Endothelial cell of umbilical vein (primary cell): ENCODE data around the gene UBE2E1. TPM values are rescaled to one million over a fixed set of nuclear protein-coding genes. Genes with fewer than 3 reads are reported as not detected.
"Not testable (repeated sequence)": the region's sequence is repeated elsewhere in the genome, so short reads cannot be mapped to it uniquely, and the experiment has no call there.

Experiments used
- BruUV-seq: library from RNA; stranded (reverse); fragments of 400-500 nt; replicated peaks from 2 replicates; lab custom pipeline; 2021; lab: Mats Ljungman, UMichigan
- CTCF ChIA-PET: fragments of 300-600, 350-600 bp; sonication (Branson Sonifier 250); formaldehyde crosslinking; loops from one replicate; lab custom pipeline; 2021; ENCODE audit warnings: antibody characterized with exemption, inconsistent platforms; lab: Charles Lee
- POLR2A ChIA-PET: fragments of 300-600, 350-600 bp; sonication (Branson Sonifier 250); formaldehyde crosslinking; loops from one replicate; lab custom pipeline; 2021; ENCODE audit warnings: antibody characterized with exemption, inconsistent platforms; lab: Charles Lee
- DNase-seq: peaks from one replicate; pipeline ENCODE4 v3.0.0-alpha.2; 2011; ENCODE audit warnings: low read depth, low spot score
- FAIRE-seq: peaks from 2 replicates; lab custom pipeline; 2011; peaks lifted over from hg19 to GRCh38; lab: Jason Lieb, UNC
- H2AFZ ChIP-seq: 2 replicates; pipeline ENCODE4 v1.6.0; 2012; ENCODE audit warnings: low read depth, low read length, control low read depth, inconsistent platforms
- H3K27ac ChIP-seq: 2 replicates; pipeline ENCODE4 v1.5.1; 2011; ENCODE audit warnings: low read depth, mild to moderate bottlenecking, control low read depth, low read length, moderate library complexity; ENCODE audit not compliant: insufficient read depth
- H3K27me3 ChIP-seq, 2 experiments: 2 replicates each; pipeline versions ENCODE4 v1.6.0 to v1.6.1; 2011; ENCODE audit warnings: low read length in 2 of 2, mixed read lengths in 1 of 2; ENCODE audit not compliant: control insufficient read depth in 2 of 2, insufficient read depth in 2 of 2
- H3K36me3 ChIP-seq, 2 experiments: 2 replicates in 1 of 2; 3 replicates in 1 of 2; pipeline ENCODE4 v1.5.1; 2011; ENCODE audit warnings: low read length in 2 of 2, mild to moderate bottlenecking in 1 of 2, moderate library complexity in 1 of 2; ENCODE audit not compliant: control insufficient read depth in 2 of 2, insufficient read depth in 2 of 2; ENCODE audit errors: extremely low read depth in 1 of 2
- H3K4me1 ChIP-seq: 3 replicates; pipeline ENCODE4 v1.5.1; 2011; ENCODE audit warnings: mild to moderate bottlenecking, low read length; ENCODE audit not compliant: control insufficient read depth, insufficient read depth; ENCODE audit errors: extremely low read depth
- H3K4me2 ChIP-seq: 2 replicates; pipeline ENCODE4 v1.6.1; 2011; ENCODE audit warnings: low read length, control low read depth, mixed read lengths; ENCODE audit not compliant: insufficient read depth
- H3K4me3 ChIP-seq, 3 experiments: fragments of 200-600 bp in 1 of 3; sonication (generic), shearing (Covaris generic) in 1 of 3; replicated peaks in 1 of 3; 2 replicates each; pipeline ENCODE4 v1.5.1; 2011 to 2016; ENCODE audit warnings: control low read depth in 3 of 3, low read length in 3 of 3, mild to moderate bottlenecking in 2 of 3, inconsistent platforms in 1 of 3, low read depth in 1 of 3, moderate library complexity in 1 of 3; ENCODE audit not compliant: insufficient read depth in 1 of 3
- H3K79me2 ChIP-seq: 2 replicates; pipeline ENCODE4 v1.6.0; 2012; ENCODE audit warnings: low read length, inconsistent platforms; ENCODE audit not compliant: control insufficient read depth, insufficient read depth
- H3K9ac ChIP-seq: replicated peaks from 2 replicates; pipeline ENCODE3; 2011; ENCODE audit warnings: low read length, control low read depth; ENCODE audit not compliant: insufficient read depth; ENCODE audit errors: extremely low read depth
- H3K9me1 ChIP-seq: replicated peaks from 3 replicates; pipeline ENCODE4 v1.6.0; 2011; ENCODE audit warnings: mild to moderate bottlenecking, low read length; ENCODE audit not compliant: control insufficient read depth, insufficient read depth; ENCODE audit errors: extremely low read depth
- H3K9me3 ChIP-seq: replicated peaks from 2 replicates; pipeline ENCODE4 v1.5.1; 2012; ENCODE audit warnings: low read length, inconsistent platforms; ENCODE audit not compliant: control insufficient read depth, insufficient read depth
- H4K20me1 ChIP-seq: replicated peaks from 2 replicates; pipeline ENCODE3; 2011; ENCODE audit warnings: mild to moderate bottlenecking, low read length; ENCODE audit not compliant: control insufficient read depth, insufficient read depth; ENCODE audit errors: extremely low read depth
- CTCF ChIP-seq, 2 donors: IDR thresholded peaks; 1 replicate in 1 of 2; 2 replicates in 1 of 2; pipeline ENCODE4 v1.5.1; 2011; ENCODE audit warnings: low read length in 2 of 2, mild to moderate bottlenecking in 2 of 2, moderate library complexity in 2 of 2, control low read depth in 1 of 2, inconsistent platforms in 1 of 2, low read depth in 1 of 2; ENCODE audit not compliant: insufficient read depth in 1 of 2; ENCODE audit errors: extremely low read depth in 1 of 2
- EZH2 ChIP-seq: IDR thresholded peaks from 2 replicates; pipeline ENCODE4 v1.6.1; 2012; ENCODE audit warnings: borderline replicate concordance, low read depth, mild to moderate bottlenecking, moderate library complexity, low read length, inconsistent platforms; ENCODE audit not compliant: severe bottlenecking
- FOS ChIP-seq: IDR thresholded peaks from 2 replicates; pipeline ENCODE4 v1.6.1; 2011; ENCODE audit warnings: mild to moderate bottlenecking, low read length, moderate library complexity, borderline replicate concordance; ENCODE audit not compliant: insufficient read depth
- JUN ChIP-seq: IDR thresholded peaks from 2 replicates; pipeline ENCODE4 v1.6.1; 2011; ENCODE audit warnings: borderline replicate concordance, low read depth; ENCODE audit not compliant: insufficient read length, insufficient read depth
- MYC ChIP-seq: IDR thresholded peaks from one replicate; pipeline ENCODE4 v1.6.1; 2011; ENCODE audit warnings: mild to moderate bottlenecking, low read depth, low read length
- POLR2A ChIP-seq: IDR thresholded peaks from 2 replicates; pipeline ENCODE4 v1.6.1; 2012; ENCODE audit warnings: low read depth, mild to moderate bottlenecking, control low read depth, low read length
- dilution Hi-C: fragments of 300-500 bp; cut with MboI; formaldehyde crosslinking; loops from one replicate; pipeline ENCODE4 v1.15.0; 2019; ENCODE audit warnings: low sequenced_read_pairs; ENCODE audit not compliant: extremely low pct_ligation_motif_present
- intact Hi-C: fragments of 100-400 bp; cut with micrococcal nuclease; formaldehyde crosslinking; loops from one replicate; pipeline ENCODE4 v1.10.0; 2022
- polyA plus RNA-seq, 4 experiments: library from polyadenylated mRNA; depleted of rRNA in 3 of 4; stranded (reverse) in 3 of 4; unstranded in 1 of 4; fragments of >200 nt; gene quantifications; 2 replicates each; pipeline versions ENCODE4 v1.2.1 to v1.2.3, GENCODE V29; 2011 to 2012; ENCODE audit warnings: missing spikeins in 1 of 4
- total RNA-seq: library from RNA; stranded (reverse); gene quantifications from 2 replicates; pipeline ENCODE4 v1.2.3, GENCODE V29; 2021

UBE2E1 gene
- total and polyA plus RNA-seq, 2 donors (not counting 3 experiments of a cell fraction or from before 2014, with no cell fraction given) = 72.7 to 114 TPM

- dilution Hi-C loops = no loop called here
- Histone ChIP-seq H3K4me2 (no peak overlapping the region), H3K27me3 (no peaks in the 10 kb centered on the region), H2AFZ (no peak overlapping the region), H3K9me1 (no peaks in the 10 kb centered on the region), H3K27ac (no peak overlapping the region), H3K79me2 (peaks cover 39% of the 10 kb centered on the region), H3K9ac (no peak overlapping the region), H4K20me1 (peaks cover 3% of the 10 kb centered on the region), H3K9me3 (no peaks in the 10 kb centered on the region), H3K4me1 (peaks cover 34% of the 10 kb centered on the region), H3K36me3 (no peaks in the 10 kb centered on the region), H3K4me3 (no peak overlapping the region)
- no peak for DNase-seq
- no peak for TF ChIP-seq POLR2A
- TF ChIP-seq FOS = no peak
- TF ChIP-seq CTCF (IDR thresholded peaks at IDR 0.05; ENCODE audit: extremely low read depth in 1 of 2, insufficient read depth in 1 of 2, low read depth in 1 of 2, low read length in 2 of 2) = no peak
- TF ChIP-seq EZH2 = no peak
- TF ChIP-seq JUN = no peak
- TF ChIP-seq MYC = no peak
- ChIA-PET CTCF (interaction anchor here (2.2 kb wide), 1 partner anchor 18 kb away, joined by 6 read pairs; no protein-coding TSS in a partner anchor), POLR2A (no interaction called here)
- BruUV-seq = no TSS peak
- intact Hi-C loops = no loop called here
- no peak for FAIRE-seq
These were observed 64.4 kb downstream of the UBE2E1 start for GRCh38 chr3:23869977-23870662.

- FAIRE-seq, H4K20me1 ChIP-seq, DNase-seq, H3K27ac ChIP-seq, H3K4me2 ChIP-seq, H3K27me3 ChIP-seq, H3K36me3 ChIP-seq, H2AFZ ChIP-seq, H3K9me3 ChIP-seq, intact Hi-C loops, H3K4me3 ChIP-seq, H3K9ac ChIP-seq, POLR2A ChIA-PET, BruUV-seq, H3K9me1 ChIP-seq, dilution Hi-C loops: not testable (repeated sequence)
- peaks cover 39% of the 10 kb centered on the region for H3K79me2 ChIP-seq
- H3K4me1 ChIP-seq = peaks cover 34% of the 10 kb centered on the region
- CTCF ChIA-PET = interaction anchor here (2.2 kb wide), 1 partner anchor 18 kb away, joined by 6 read pairs; no protein-coding TSS in a partner anchor
These were observed 64.9 kb downstream of the UBE2E1 start for GRCh38 chr3:23870663-23871043.

- intact Hi-C loops, H2AFZ ChIP-seq, H4K20me1 ChIP-seq, H3K27ac ChIP-seq, H3K36me3 ChIP-seq, H3K27me3 ChIP-seq, H3K9me1 ChIP-seq, H3K4me3 ChIP-seq, H3K4me2 ChIP-seq, H3K9me3 ChIP-seq, BruUV-seq, POLR2A ChIA-PET, FAIRE-seq, DNase-seq, dilution Hi-C loops, CTCF ChIA-PET, H3K9ac ChIP-seq: not testable (repeated sequence)
- peaks cover 27% of the 10 kb centered on the region for H3K4me1 ChIP-seq
- peaks cover 42% of the 10 kb centered on the region for H3K79me2 ChIP-seq
These were observed 65.6 kb downstream of the UBE2E1 start for GRCh38 chr3:23871361-23871760.
